Measurements from ENCODE around the gene ADCY3.

The ADCY3 gene

DNA sequence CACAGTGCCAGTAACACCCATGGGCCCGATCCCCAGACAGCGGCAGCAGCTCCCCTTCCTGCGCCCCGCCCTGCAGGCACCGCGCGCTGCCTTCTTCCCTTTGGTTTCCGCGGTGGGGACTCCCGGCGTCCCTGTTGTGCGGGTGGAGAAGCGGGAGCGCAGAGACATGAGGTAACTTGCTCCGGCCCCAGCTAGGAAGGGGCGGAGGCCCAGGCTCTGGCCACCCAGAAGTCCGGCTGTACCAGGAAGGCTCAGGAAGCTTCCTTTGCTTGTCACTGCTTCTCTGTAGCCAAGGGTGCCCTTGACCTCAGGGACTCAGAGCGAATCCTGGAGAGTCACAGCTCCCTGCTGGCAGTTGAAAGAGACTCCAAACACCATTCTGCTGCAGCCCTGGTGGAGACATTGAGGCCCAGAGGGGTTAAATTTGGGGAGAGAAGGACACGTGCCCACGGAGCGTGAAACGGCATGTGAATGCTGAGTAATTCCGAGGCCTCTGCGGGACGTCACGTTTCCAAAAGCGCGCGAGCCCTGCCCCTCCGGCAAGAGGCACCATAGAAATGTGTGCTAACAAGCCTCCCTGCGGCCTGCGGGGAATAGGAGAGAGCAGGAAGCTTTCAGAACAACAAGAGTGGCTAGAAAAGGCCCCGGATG is 6.7 kb upstream of the ADCY3 start:
- DNase-seq (ENCODE audit: low read depth) = no peak
- H3K4me3 ChIP-seq (ENCODE audit: low read depth, low read length) = no peak overlapping the region

DNA sequence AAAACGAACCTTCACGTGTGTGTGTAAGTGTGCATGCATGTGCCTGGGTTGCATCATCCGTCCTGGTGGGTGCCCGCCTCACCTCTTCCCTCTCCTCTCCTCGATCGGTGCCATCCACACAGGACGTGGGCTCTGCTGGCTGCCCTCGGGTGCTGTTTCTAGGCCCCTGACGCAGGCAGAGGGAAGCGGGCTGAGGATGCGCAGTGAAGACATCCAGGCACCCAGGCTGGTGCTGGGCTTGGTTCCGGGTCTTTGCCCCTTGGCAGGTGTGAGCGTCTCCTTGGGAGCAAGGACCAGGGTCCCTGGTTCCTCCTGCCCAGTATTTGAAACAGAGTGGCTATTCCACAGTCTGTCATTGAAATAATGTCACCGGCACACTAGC is 6.2 kb upstream of the ADCY3 start:
- H3K4me3 ChIP-seq (ENCODE audit: low read depth, low read length) = no peak overlapping the region
- no peak for DNase-seq (ENCODE audit: low read depth)

GRCh38 chr2:24925815-24926214 is 5.8 kb upstream of the ADCY3 start:
- H3K4me3 ChIP-seq (ENCODE audit: low read depth, low read length) = no peak overlapping the region
- DNase-seq (ENCODE audit: low read depth) = no peak

- DNase-seq (ENCODE audit: low read depth) = no peak
- no peak overlapping the region for H3K4me3 ChIP-seq (ENCODE audit: low read depth, low read length)
These were observed 4.7 kb upstream of the ADCY3 start for GRCh38 chr2:24924732-24925131.

DNA sequence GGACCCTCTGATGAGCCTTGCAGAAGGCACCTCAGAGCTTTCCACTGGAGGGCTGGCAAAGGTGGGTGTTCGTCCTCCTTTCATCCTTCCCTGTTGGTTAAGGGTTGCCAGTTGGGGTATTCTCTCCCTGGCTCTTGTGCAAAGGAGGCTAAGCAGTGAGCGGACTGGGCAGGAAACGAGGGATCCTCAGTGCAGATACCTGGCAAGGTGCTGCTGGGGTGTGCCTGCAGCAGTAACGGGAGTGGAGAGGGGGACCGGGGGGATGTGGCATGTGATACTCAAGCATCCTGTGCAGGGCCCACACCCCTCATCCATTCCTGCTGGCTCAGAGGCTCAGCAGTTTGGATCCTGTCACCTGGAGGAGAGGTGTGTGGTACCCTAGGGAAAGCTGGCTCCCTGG is 4.2 kb upstream of the ADCY3 start:
- H3K4me3 ChIP-seq (ENCODE audit: low read depth, low read length) = no peak overlapping the region
- no peak for DNase-seq (ENCODE audit: low read depth)

DNA sequence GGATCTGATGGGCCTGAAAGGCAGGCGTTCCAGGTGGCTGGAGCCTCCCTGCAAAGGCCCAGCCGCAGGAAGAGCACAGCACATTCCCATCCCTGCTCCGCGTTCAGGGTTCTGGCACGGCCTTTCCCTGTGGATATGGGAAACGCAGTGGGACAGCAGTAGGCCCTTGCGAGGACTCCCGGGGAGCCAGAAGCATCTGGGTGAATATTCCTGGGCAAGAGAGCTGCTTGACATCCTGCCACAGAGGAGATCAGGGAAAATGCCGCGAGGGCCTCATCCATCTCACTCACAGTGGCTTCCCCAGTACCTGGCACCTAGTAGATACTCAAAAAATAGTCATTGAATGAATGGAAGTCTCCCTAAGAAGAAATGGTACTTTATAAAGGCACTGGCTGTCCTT is 3.1 kb upstream of the ADCY3 start:
- H3K4me3 ChIP-seq (ENCODE audit: low read depth, low read length) = no peak overlapping the region
- no peak for DNase-seq (ENCODE audit: low read depth)

GRCh38 chr2:24922556-24922955 is 2.5 kb upstream of the ADCY3 start:
- DNase-seq (ENCODE audit: low read depth) = no peak
- no peak overlapping the region for H3K4me3 ChIP-seq (ENCODE audit: low read depth, low read length)

GRCh38 chr2:24920809-24921441 is 888 bp upstream of the ADCY3 start:
- no peak for DNase-seq (ENCODE audit: low read depth)
- peak overlapping the region; percentile 58 for H3K4me3 ChIP-seq (ENCODE audit: low read depth, low read length)

- H3K4me3 ChIP-seq (ENCODE audit: low read depth, low read length) = peak overlapping the region; percentile 58
- no peak for DNase-seq (ENCODE audit: low read depth)
These were observed 435 bp downstream of the ADCY3 start for GRCh38 chr2:24919506-24920097.

DNA sequence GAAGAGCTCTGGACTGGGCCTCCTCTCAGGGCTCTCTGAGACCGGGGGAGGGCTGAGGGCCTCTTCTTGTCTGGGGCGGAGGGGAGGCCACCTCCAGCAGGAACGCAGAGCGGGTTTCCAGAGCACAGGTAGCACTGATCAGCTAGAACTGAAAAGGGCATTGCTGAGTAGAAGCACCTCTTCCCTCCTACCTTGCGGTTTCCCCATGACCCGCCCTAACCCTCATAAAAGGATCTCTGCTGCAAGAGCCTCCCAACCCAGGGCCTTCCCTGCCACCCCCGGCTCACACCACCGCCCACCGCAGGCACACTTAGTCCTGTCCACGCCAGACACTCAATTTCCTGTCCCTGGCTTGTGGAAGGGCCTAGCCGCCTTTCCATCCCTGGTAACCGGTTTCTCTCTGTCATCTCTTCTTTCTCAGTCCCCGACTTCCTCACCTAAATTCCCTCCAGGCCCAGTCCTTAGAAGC is 966 bp downstream of the ADCY3 start:
- DNase-seq (ENCODE audit: low read depth) = no peak
- peak overlapping the region; percentile 58 for H3K4me3 ChIP-seq (ENCODE audit: low read depth, low read length)

GRCh38 chr2:24918326-24919036 is 1.6 kb downstream of the ADCY3 start:
- H3K4me3 ChIP-seq (ENCODE audit: low read depth, low read length) = peak overlapping the region; percentile 58
- no peak for DNase-seq (ENCODE audit: low read depth)

GRCh38 chr2:24917731-24918325 is 2.2 kb downstream of the ADCY3 start:
- no peak overlapping the region for H3K4me3 ChIP-seq (ENCODE audit: low read depth, low read length)
- no peak for DNase-seq (ENCODE audit: low read depth)

DNA sequence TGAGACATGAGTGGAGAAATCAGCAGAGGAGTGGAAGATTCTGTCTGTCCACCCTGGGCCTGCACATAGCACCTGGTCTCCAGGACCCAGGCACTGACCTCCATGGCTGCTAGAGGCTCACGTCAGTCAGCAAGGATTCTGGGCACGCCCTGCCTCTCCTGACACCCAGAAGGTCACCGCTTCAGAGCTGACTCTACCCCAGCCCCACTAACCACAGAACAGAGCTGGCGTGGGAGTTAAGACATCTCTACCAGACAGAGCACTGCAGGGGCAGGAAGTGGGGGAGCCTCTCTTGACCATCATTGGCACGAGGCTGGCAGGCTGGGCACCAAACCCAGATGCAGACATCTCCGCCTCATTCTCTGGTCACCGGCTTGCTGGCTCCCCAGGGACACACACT is 3.0 kb downstream of the ADCY3 start:
- H3K4me3 ChIP-seq (ENCODE audit: low read depth, low read length) = no peak overlapping the region
- no peak for DNase-seq (ENCODE audit: low read depth)

GRCh38 chr2:24915796-24916195 is 4.2 kb downstream of the ADCY3 start:
- no peak for DNase-seq (ENCODE audit: low read depth)
- no peak overlapping the region for H3K4me3 ChIP-seq (ENCODE audit: low read depth, low read length)

DNA sequence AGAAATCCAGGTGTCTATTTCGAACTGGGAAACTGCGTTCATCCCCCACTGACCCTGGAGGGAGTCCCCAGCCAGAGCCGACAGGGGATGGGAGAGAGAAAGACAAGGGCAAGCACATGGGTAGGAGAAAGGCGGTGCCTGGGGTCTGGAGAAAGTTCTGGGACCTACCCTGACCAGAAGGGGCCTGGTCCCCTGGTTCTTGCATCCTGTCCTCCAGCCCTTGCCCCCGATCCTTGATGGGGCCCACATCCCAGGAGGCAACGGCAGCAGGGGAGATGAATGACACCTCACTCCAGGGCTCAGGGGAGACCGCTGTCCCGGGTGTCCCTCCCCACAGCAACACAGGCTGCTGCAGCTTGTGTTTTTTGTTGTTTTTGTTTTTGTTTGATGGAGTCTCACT is 4.9 kb downstream of the ADCY3 start:
- no peak overlapping the region for H3K4me3 ChIP-seq (ENCODE audit: low read depth, low read length)
- DNase-seq (ENCODE audit: low read depth) = no peak

- H3K4me3 ChIP-seq (ENCODE audit: low read depth, low read length) = no peak overlapping the region
- no peak for DNase-seq (ENCODE audit: low read depth)
These were observed 5.3 kb downstream of the ADCY3 start for GRCh38 chr2:24914713-24915112.

DNA sequence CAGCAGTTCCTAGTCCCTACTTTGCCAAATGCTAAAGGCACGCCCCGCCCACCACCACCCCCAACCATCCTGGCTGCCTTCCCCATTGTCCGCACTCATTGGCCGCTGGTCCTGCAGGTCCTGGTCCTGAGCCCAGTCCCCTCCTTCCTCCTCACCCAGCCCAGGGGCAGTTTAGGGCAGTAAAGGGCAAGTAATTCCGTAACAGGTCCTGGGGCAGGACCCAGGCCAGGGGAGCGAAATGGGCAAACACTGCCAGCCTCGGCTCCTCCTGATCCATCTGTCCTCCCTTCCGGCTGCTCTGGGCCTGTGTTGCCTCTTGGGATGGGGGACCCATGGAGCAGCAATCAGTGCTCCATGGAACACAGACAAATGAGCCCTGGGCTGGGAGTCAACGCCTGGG is 6.1 kb downstream of the ADCY3 start:
- H3K4me3 ChIP-seq (ENCODE audit: low read depth, low read length) = no peak overlapping the region
- no peak for DNase-seq (ENCODE audit: low read depth)

DNA sequence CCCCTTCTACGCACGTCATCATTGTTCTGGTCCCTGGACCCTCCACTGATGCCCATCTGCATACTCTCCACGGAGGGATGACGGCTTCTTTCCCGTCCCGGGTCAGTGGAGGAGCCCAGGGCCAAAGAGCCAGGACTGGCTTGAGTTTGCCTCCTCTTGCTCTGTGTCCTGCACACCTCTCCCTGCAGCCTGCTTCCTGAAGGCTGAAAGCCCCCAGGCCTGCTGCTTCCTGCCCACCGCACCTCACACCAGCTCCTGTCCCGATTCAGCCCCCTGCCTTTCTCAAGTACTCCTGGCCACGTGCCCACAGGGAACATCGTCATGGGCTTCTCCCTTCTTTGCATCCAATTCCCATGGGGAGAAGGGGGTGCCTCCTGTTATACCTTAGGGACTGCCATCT is 7.1 kb downstream of the ADCY3 start:
- H3K4me3 ChIP-seq (ENCODE audit: low read depth, low read length) = no peak overlapping the region
- DNase-seq (ENCODE audit: low read depth) = no peak

DNA sequence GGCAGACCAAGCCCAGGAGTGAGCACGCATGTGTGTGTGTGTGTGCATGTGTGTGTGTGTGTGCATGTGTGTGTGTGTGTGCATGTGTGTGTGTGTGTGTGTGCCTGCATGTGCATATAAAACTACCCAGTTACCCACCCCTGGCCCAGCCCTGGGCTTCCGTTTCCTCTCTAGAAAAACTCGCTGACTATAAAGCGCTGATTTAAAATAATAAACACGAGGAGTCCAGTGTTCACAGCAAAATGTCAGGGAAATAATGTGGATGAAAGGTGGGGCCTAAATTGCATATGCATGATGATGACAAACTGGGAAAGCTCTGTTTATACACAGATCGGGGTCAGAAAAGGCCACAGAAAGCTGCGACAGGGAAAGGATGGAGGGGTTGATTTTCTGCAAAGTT is 7.5 kb downstream of the ADCY3 start:
- no peak overlapping the region for H3K4me3 ChIP-seq (ENCODE audit: low read depth, low read length)
- DNase-seq (ENCODE audit: low read depth) = no peak

- DNase-seq (ENCODE audit: low read depth) = no peak
- H3K4me3 ChIP-seq (ENCODE audit: low read depth, low read length) = no peak overlapping the region
These were observed 9.8 kb downstream of the ADCY3 start for GRCh38 chr2:24910245-24910644.
